Activated T-cell treated with anti-CD3 and anti-CD28 coated beads, Interleukin-2, amount 50 U/mL, for 24 hours (primary cell): Measurements from ENCODE around the gene PMEPA1.

Experiments used
- DNase-seq: peaks from one replicate; pipeline ENCODE4 v3.0.0-alpha.2; 2020
- H3K27ac Mint-ChIP-seq: 2 replicates; pipeline ENCODE4 v1.8.0; 2020; ENCODE audit warnings: mild to moderate bottlenecking, mixed read lengths
- H3K27me3 Mint-ChIP-seq: 2 replicates; pipeline ENCODE4 v1.8.0; 2020; ENCODE audit warnings: mixed read lengths
- H3K36me3 Mint-ChIP-seq: 2 replicates; pipeline ENCODE4 v1.8.0; 2020; ENCODE audit warnings: low read depth, mixed read lengths
- H3K4me1 Mint-ChIP-seq: 2 replicates; pipeline ENCODE4 v1.8.0; 2020; ENCODE audit warnings: low read depth, mixed read lengths
- H3K4me3 Mint-ChIP-seq: 2 replicates; pipeline ENCODE4 v1.8.0; 2020; ENCODE audit warnings: mild to moderate bottlenecking, moderate library complexity, mixed read lengths
- H3K9me3 Mint-ChIP-seq: 2 replicates; pipeline ENCODE4 v1.8.0; 2020; ENCODE audit warnings: mixed read lengths

PMEPA1 gene

DNA sequence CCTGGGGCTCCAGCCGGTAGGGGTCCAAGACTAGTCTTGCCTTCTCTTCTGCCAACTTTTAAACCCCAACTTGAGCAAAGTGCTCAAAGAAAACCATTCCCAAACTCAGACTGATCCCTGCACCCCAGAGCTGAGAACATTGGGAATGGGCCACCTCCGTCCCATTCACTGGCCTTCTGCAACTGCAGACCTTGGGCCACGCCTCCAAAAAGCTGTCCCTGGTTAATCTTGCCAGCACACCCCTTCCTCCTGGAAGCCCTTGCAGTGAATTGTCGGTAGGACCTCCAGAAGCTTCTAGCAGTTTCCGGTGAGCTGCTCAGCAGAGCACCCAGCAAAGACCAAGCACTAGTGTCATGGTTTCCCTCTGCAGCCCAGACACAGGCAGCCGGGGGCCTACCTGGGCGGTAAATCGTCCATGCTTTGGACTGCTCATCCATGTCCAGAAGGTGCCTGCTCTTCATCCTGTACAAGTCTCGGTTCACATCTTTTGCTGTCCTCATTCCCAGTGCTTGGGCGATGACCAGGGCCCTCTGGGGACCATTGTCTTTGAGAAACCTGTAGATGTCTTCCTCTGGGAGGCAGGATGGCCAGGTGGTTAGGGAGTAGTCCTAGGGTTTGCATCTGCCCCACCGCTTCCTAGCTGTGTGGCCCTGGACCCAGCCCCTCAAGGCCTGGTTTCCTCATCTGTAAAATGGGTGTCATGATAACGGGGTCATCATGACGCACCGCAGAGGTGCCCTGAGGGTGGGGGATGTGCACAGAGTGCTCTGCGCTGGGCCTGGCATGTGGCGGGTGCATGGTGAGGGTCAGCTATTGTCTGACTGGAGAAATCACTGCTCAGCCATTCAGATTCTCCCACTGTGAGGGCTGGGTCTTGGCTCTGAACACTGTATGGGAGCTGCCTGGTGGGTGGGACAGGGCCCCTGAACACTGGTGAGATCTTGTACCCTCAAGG lies 95.0 kb downstream of the PMEPA1 start:
- Mint-ChIP-seq H3K9me3 (no peaks in the 10 kb centered on the region), H3K27me3 (no peaks in the 10 kb centered on the region), H3K27ac (no peak overlapping the region), H3K4me1 (peaks cover 29% of the 10 kb centered on the region), H3K4me3 (no peak overlapping the region), H3K36me3 (peaks cover 35% of the 10 kb centered on the region)
- no peak for DNase-seq

DNA sequence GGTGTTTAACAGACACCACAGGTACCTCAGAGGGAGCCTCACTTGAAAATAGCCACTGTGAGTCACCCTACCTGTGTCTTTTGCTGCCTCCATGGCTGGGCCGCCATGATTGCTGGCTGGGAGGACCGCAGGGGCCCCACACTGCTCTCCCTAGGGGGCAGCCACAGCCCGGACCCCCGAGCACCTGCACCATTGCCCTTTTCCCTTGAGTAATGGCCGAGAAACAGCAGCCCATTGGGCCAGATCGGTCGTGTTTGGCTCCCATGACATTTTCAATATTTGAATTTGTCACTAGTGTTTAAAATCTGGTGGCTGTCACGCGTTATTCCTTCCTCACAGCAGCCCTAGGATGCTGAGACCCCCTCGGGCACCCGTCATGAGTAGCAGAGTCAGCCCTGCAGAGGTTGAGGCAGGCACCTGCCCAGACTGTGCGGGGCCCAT lies 96.3 kb downstream of the PMEPA1 start:
- Mint-ChIP-seq H3K4me3 (no peak overlapping the region), H3K36me3 (peaks cover 43% of the 10 kb centered on the region), H3K27me3 (no peaks in the 10 kb centered on the region), H3K27ac (no peak overlapping the region), H3K4me1 (peaks cover 16% of the 10 kb centered on the region), H3K9me3 (no peaks in the 10 kb centered on the region)
- no peak for DNase-seq

DNA sequence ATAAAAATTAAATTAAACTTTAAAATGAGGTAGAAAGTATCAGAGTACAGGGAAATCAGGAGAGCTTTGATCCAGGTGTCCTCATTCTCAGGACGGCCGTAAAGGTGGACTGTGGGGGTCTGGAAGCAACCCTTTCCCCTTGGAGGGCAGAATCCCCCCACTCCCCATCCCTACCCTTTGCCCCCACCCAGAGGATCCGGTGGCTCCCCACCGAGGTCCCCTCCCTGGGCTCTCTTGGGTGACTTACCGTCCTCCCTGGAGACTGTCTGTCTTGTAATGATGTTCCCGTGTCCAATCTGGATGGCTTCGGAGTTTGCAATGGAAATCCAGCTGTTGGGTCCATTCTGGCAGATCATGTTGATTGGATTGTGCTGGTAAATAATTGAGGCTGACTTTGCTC lies 96.9 kb downstream of the PMEPA1 start:
- H3K27me3 Mint-ChIP-seq, result no peaks in the 10 kb centered on the region
- H3K9me3 Mint-ChIP-seq, result no peaks in the 10 kb centered on the region
- DNase-seq, result peak; percentile 15
- no peak overlapping the region for H3K4me3 Mint-ChIP-seq
- H3K4me1 Mint-ChIP-seq, result peaks cover 10% of the 10 kb centered on the region
- peaks cover 46% of the 10 kb centered on the region for H3K36me3 Mint-ChIP-seq
- no peak overlapping the region for H3K27ac Mint-ChIP-seq

DNA sequence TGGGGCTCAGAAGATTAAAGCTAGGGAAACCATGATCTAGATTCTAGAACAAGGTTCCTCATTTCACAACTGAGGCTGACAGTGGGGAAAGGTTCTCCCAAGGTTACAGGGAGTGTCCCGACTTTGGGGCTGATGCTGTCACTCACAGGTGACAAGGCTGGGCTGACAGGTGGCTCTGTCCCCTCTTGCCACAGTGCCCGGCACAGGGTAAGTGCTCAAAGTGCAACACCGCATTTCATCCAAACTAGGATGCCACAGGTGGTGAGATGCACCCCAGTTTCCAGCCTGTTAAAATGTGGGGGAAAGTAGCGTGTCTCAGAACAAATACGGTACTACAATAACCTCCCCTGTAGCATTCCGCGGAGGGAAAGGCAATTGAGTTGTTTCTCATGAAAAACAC lies 97.4 kb downstream of the PMEPA1 start:
- Mint-ChIP-seq H3K4me3 (no peak overlapping the region), H3K4me1 (peaks cover 5% of the 10 kb centered on the region), H3K27ac (no peak overlapping the region), H3K9me3 (no peaks in the 10 kb centered on the region), H3K27me3 (no peaks in the 10 kb centered on the region), H3K36me3 (peaks cover 51% of the 10 kb centered on the region)
- DNase-seq, result peak; percentile 2

DNA sequence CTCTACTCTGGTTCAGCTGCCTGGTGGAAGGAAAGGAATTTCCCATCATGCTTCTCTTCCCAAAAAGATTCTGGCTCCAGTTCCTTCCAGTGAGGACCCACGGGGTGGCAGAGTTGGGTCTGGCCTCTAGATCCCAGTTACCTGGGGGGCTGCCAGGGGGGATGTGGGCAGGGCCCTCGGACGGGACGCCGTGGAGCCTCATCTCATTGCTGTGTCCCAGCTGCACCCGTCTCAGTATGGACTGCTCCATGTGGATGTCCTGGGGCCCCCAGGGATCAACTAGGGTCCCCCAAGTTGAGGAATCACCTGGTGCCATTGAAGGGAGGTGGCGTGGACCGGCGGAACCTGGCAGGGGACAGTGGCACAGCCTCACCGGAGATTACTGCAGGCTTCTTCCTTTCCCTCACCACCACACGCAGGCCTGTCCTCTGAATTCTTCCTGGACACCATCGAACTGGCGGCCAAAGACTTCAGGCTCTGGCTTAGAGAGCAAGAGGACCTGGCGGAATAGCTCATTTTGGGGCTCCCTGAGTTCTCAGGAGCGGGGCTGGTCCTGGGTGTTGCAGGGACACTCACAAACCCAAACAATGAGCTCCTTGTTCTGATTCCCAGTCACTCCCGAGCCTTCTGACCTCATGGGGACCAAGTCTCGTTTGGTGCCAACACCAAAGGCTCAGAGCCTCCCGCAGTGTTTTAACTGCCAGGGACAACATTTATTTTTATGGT lies 98.1 kb downstream of the PMEPA1 start:
- no peaks in the 10 kb centered on the region for H3K27me3 Mint-ChIP-seq
- DNase-seq, result peak; percentile 14
- no peak overlapping the region for H3K4me3 Mint-ChIP-seq
- H3K36me3 Mint-ChIP-seq, result peaks cover 51% of the 10 kb centered on the region
- H3K27ac Mint-ChIP-seq, result no peak overlapping the region
- no peaks in the 10 kb centered on the region for H3K4me1 Mint-ChIP-seq
- no peaks in the 10 kb centered on the region for H3K9me3 Mint-ChIP-seq

DNA sequence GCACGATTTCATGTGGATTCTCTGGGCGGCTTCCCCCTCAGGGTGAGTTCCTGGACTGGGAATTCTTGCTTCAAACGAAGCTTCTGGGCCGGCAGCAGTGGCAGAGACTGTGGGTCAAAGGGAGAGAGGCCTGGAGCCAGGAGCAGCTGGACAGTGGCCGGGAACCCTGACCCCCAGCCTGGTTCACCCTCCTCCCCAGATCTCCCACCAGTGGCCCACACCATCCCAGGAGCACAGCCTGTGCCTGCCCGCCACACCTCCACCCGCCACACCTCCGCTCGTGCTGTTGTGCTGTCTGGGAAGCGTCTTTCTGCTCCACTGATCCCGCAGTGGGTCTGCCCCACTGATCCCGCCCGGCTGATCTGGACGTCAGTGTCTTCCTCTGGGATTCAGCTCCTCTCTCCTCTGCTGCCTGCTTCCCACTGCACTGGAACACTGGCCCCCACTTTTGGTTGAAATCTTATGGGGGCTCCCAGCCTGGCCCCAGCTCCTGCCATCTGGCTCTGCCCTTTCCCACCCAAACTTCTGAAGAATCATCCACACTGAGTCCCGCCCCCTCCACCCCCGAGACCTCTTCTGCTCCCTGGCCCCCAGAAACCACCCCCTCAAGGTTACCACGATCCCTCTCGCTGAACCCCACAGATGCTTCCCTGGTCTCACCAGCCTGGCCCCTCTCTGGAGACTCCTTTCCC lies 99.4 kb downstream of the PMEPA1 start:
- Mint-ChIP-seq H3K27me3 (no peaks in the 10 kb centered on the region), H3K36me3 (peaks cover 48% of the 10 kb centered on the region), H3K9me3 (no peaks in the 10 kb centered on the region), H3K4me1 (peaks cover 7% of the 10 kb centered on the region), H3K4me3 (no peak overlapping the region), H3K27ac (no peak overlapping the region)
- DNase-seq, result peak; percentile 11

DNA sequence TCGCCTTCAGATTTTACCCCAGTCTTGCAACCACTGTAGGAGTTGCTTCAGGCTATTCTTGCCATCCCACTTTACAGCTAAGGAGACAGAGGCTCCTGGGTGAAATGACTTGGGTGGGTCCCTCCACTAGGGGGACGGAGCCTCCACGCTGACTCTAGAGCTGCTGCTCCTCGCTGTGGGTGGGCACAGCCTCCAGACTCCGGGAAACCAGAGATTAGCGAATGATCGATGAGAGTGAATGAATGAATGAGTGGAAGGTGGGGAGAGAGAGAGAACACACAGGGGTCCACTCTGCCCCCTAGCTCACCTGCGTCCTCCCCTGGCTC lies 100.0 kb downstream of the PMEPA1 start:
- peaks cover 44% of the 10 kb centered on the region for H3K36me3 Mint-ChIP-seq
- no peaks in the 10 kb centered on the region for H3K9me3 Mint-ChIP-seq
- peaks cover 14% of the 10 kb centered on the region for H3K4me1 Mint-ChIP-seq
- H3K4me3 Mint-ChIP-seq, result no peak overlapping the region
- no peaks in the 10 kb centered on the region for H3K27me3 Mint-ChIP-seq
- no peak overlapping the region for H3K27ac Mint-ChIP-seq
- no peak for DNase-seq

DNA sequence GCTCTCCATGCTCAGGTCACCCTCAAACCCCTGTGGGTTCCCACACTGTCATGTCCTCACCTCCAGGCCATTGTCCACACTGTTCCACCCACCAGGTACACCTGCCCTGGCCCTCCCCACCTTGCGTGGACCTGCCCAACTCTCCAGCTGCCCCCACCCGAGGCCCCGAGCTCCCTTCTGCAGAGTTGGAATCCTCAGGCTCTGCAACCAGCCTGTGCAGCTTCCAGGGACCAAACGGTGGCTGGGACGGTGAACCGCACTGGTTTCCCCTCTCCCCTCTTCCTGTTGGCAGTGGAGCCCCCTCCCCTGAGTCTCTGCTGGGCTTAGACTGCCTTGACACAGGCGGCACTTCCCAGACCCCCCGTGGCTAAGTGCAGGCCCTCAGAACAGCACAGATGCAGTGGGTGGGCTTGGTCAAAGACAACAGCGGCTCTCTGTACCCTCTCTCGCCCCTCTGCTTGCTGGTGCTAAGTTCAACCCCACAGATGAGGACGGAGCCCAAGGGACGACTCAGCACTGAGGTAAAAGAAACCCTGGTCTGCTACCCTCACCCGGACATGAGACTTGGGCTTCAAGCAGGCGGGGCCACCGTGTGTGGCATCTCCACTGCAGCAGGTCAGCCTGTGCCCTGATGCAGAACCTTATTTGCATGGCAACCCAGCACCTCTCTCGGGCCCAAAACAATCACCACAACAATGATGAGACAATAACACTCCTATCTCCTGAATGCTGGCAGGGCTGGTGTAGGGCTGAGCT lies 100.6 kb downstream of the PMEPA1 start:
- no peak for DNase-seq
- Mint-ChIP-seq H3K4me3 (no peak overlapping the region), H3K27me3 (no peaks in the 10 kb centered on the region), H3K9me3 (no peaks in the 10 kb centered on the region), H3K27ac (no peak overlapping the region), H3K36me3 (peaks cover 39% of the 10 kb centered on the region), H3K4me1 (peaks cover 14% of the 10 kb centered on the region)

DNA sequence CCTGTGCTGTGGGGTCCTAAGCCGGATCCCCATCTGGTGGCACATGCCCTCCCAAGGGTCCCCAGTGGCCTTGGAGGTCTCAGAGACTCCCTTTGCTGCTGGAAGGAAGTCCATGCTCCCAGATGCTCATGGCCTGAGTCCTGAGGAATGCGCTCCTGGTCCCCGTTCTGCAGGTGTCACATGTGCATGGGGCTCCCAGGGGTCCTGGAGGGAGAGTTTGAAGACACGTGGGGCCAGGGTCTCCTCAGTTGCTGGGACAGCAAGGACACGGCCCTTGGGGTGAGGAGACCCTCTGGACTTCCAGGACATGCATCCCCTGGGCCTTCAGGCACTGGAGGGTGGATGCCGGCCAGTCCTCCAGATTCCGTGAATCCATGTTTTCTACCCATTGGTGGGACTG lies 101.3 kb downstream of the PMEPA1 start:
- Mint-ChIP-seq H3K27me3 (no peaks in the 10 kb centered on the region), H3K4me1 (peaks cover 14% of the 10 kb centered on the region), H3K27ac (no peak overlapping the region), H3K36me3 (peaks cover 37% of the 10 kb centered on the region), H3K9me3 (no peaks in the 10 kb centered on the region), H3K4me3 (no peak overlapping the region)
- DNase-seq, result no peak

DNA sequence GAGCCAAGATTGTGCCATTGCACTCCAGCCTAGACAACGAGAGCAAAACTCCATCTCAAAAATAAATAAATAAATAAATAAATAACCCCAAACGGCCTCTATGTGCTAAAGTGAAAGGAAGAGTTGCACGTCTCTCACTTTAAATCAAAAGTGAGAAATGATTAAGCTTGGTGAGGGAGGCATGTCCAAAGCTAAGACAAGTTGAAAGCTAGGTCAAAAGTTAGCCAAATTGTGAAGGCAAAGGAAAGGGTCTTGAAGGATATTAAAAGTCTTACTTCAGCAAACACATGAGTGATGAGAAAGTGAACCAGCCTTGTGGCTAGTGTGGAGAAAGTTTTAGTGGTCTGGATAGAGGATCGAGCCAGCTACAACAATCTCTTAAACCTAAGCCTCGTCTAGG lies 103.9 kb downstream of the PMEPA1 start:
- no peak for DNase-seq
- Mint-ChIP-seq H3K9me3 (no peaks in the 10 kb centered on the region), H3K27me3 (no peaks in the 10 kb centered on the region), H3K27ac (no peak overlapping the region), H3K4me3 (no peak overlapping the region), H3K4me1 (peaks cover 18% of the 10 kb centered on the region), H3K36me3 (peaks cover 26% of the 10 kb centered on the region)

DNA sequence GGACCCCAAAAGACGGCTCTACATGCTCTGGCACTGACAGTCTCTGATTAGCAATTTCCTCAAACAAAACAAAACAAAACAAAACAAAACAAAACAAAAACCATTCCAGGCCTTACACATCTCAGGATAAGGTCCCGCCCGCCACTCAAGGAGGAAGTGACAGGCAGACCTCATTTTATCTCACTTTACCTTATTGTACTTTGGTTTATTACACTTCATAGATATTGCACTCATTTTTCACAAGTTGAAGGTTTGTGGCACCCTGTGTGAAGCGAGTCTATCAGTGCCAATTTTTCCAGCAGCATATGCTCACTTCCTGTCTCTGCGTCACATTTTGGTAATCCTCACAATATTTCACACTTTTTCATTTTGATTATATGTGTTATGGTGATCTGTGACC lies 104.8 kb downstream of the PMEPA1 start:
- no peak for DNase-seq
- Mint-ChIP-seq H3K36me3 (peaks cover 18% of the 10 kb centered on the region), H3K4me1 (peaks cover 21% of the 10 kb centered on the region), H3K4me3 (no peak overlapping the region), H3K27me3 (no peaks in the 10 kb centered on the region), H3K27ac (no peak overlapping the region), H3K9me3 (no peaks in the 10 kb centered on the region)

DNA sequence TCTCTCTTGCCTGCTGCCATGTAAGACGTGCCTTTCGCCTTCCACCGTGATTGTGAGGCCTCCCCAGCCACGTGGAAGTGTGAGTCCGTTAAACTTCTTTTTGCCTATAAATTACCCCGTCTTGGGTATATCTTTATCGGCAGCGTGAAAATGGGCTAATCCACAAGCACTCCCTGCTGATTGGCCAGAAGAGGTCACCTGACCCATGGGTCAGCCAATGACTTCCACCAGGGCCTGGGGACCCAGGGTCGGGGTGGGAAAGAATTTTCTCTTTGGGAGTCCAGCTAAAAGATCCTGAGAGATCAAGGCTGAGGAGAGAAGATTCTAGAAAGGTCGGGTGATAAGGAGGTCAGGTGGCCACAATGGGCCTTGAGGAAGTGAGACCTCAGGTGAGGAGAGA lies 106.7 kb downstream of the PMEPA1 start:
- no peak for DNase-seq
- Mint-ChIP-seq H3K4me3 (no peak overlapping the region), H3K36me3 (peaks cover 5% of the 10 kb centered on the region), H3K27ac (no peak overlapping the region), H3K4me1 (peaks cover 21% of the 10 kb centered on the region), H3K27me3 (peaks cover 4% of the 10 kb centered on the region), H3K9me3 (no peaks in the 10 kb centered on the region)

DNA sequence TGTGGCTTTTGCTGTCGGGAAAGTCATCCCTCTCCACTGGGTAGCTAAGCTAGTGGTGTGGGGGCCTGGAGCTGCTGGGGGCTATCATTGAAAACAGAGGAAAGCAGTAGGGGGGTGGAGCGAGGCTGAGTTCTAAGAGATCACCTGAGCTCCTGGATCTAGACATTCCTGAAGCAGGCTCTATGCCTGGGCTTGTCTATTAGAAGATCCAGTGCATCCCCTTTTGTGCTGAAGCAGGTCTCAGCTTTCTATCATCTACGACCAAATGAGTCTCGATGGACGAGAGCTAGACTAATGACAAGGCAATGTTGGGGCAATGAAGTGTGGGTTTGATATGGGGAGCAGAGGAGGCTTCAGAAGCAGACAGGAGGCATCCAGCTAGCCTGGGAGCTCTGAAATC lies 108.1 kb downstream of the PMEPA1 start:
- H3K9me3 Mint-ChIP-seq, result no peaks in the 10 kb centered on the region
- no peaks in the 10 kb centered on the region for H3K36me3 Mint-ChIP-seq
- H3K27ac Mint-ChIP-seq, result no peak overlapping the region
- H3K4me3 Mint-ChIP-seq, result no peak overlapping the region
- peaks cover 21% of the 10 kb centered on the region for H3K4me1 Mint-ChIP-seq
- H3K27me3 Mint-ChIP-seq, result peaks cover 8% of the 10 kb centered on the region
- DNase-seq, result no peak

DNA sequence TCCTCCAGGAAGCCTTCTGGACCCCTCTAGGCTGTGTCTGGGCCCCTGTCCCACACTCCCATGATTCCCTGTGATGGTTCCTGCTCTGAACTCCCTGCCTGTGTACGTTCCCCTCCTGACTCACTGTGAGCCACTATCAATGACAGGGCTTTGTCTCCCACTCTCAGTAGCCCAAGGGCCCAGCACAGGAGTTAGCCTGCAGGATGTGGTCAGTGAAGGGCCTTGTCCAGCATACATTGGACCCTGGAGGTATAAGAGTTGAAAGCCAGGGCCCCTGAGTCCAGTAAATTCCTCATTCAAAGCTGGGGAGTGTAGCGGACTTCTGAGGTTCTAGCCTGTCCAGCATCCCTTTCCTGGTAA lies 108.6 kb downstream of the PMEPA1 start:
- peaks cover 8% of the 10 kb centered on the region for H3K27me3 Mint-ChIP-seq

More for the DNA sequence above, 108.6 kb downstream of the PMEPA1 start:
- no peaks in the 10 kb centered on the region for H3K36me3 Mint-ChIP-seq
- no peak overlapping the region for H3K4me3 Mint-ChIP-seq
- DNase-seq, result no peak
- H3K27ac Mint-ChIP-seq, result no peak overlapping the region
- H3K9me3 Mint-ChIP-seq, result no peaks in the 10 kb centered on the region
- peaks cover 19% of the 10 kb centered on the region for H3K4me1 Mint-ChIP-seq
